ENCODE data around the gene COPG2.

DNA sequence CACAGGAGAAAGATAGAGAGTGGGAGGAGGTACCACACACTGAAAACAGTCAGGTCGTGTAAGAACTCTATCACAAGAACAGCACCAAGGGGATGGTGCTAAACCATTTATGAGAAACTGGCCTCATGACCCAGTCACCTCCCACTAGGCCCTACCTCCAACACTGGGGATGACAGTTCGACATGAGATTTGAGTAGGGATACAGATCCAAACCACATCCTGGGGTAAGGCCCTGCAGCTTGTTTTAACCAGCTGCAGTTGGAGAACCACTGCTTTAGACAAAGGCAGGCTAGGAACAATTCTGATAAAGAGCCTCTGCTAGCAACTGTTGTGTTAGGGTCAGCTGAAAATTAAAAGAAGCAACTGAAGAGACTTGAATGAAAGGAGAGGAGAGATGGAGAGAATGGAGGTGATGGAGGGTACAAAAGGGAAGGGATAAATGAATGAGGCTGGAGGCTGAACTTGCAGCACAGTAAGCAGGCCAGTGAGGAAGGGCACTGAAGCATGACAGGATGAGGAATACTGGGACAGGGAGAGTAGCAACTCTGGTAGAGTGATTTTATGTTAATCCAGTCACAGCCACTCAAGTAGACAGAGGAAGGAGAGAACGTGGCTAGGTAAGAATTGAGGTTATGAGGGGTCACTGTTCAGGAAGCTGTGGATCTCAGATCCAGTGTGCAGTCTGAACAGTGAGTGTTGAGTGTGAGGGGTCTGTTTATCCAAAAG lies 153.1 kb downstream of the COPG2 start:
- no peak for TF ChIP-seq ZSCAN30 (CRISPR knock-in tag; IDR thresholded peaks at IDR 0.05)
- no peak for TF ChIP-seq SP140L (CRISPR knock-in tag; IDR thresholded peaks at IDR 0.05; ENCODE audit: borderline replicate concordance)
- TF ChIP-seq, protein P1, sequence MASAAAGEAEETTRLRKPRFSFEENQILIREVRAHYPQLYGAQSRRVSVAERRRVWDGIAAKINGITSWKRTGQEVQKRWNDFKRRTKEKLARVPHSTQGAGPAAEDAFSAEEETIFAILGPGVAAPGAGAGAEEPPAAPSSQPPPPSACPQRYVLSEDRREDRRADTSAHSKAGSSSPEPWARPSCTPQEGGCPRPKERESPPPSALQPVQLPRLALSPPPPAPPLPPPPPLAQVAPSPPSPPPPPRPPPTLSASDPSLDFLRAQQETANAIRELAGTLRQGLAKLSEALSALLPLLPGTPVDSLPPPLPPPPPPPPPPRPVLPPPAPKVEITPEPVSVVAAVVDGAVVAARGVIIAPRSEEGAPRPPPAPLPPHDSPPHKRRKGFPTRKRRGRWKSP (CRISPR knock-in tag; IDR thresholded peaks at IDR 0.05), result no peak
- no peak for TF ChIP-seq MAFF (IDR thresholded peaks at IDR 0.05; ENCODE audit: low read depth, low read length)
- no peak for TF ChIP-seq ZNF776 (CRISPR knock-in tag; IDR thresholded peaks at IDR 0.05)
